SK-N-MC (cell line): Measurements from ENCODE around the gene BCL11B.

Source experiments
- EZH2 ChIP-seq: fragments of 200-600 bp; sonication (generic); IDR thresholded peaks from one replicate; pipeline ENCODE4 v1.6.1; 2017; ENCODE audit warnings: antibody characterized with exemption
- POLR2AphosphoS5 ChIP-seq: IDR thresholded peaks from 2 replicates; pipeline ENCODE4 v1.6.1; 2012; ENCODE audit warnings: mild to moderate bottlenecking, low read depth, low read length, borderline replicate concordance

- TF ChIP-seq EZH2: no peak
- TF ChIP-seq POLR2AphosphoS5: no peak; the same call in 1 of the 2 replicates
Observed at GRCh38 chr14:99242816-99243721, 28.9 kb downstream of the BCL11B start.
